Measurements from ENCODE around the gene DUSP22.

Gene DUSP22

GRCh38 chr6:353642-354614 lies 61.6 kb downstream of the DUSP22 start:
- no peak for DNase-seq

DNA sequence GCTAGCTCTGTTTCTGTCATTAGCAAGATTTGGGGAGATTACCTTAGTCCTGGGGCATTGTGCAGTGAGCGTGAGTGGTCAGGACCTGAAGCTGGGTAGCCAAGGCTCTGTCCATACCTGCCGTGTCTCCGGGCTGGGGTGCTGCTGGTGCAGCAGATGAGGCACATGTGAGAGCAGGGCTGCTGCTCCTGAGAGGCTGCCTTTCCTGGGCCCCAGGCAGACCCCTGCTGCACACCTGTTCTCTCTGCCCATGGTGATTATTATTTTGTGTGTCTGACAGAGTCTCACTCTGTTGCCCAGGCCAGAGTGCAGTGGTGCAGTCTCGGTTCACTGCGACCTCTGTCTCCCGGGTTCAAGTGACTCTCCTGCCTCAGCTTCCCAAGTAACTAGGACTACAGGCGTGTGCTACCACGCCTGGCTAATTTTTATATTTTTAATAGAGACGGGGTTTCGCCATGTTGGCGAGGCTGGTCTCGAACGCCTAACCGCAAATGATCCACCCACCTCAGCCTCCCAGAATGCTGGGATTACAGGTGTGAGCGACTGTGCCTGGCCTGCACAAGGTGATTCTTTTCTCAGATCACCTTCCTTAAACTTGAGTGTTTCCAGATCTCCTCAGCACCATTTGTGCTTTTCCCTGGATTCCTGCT lies 62.5 kb downstream of the DUSP22 start:
- DNase-seq: no peak

GRCh38 chr6:355373-356208 lies 63.3 kb downstream of the DUSP22 start:
- DNase-seq: no peak

- DNase-seq: no peak
Observed at GRCh38 chr6:356828-357251, 64.6 kb downstream of the DUSP22 start.

- no peak for DNase-seq
Observed at GRCh38 chr6:357261-357790, 65.0 kb downstream of the DUSP22 start.

DNA sequence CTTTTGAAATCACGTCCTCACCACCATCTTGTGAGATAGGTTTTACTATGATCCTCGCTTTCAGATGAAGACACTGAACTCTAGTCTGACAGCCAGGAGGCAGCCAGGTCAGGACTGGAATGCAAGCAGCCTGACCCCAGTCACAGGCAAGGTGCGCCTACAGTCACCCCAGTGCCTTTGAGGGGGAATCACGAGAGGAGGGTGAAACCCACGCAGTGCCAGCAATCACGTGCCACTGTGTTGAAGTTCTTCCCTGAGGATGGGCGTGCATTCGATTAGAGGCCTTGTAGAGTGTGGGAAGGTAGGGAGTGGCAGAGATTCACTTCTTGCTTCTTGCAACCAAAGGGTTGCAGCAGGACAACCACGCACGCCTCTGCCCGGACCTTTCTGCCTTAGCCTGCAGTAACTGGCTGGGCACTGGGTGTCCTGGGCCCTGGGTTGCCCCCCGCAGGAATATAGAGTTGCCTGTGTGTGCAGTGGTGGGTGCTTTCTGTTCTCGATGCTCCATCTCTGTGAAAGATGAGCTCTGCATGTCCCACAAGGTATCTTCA lies 65.6 kb downstream of the DUSP22 start:
- no peak for DNase-seq

- no peak for DNase-seq
Observed at GRCh38 chr6:358432-358831, 66.1 kb downstream of the DUSP22 start.

GRCh38 chr6:358847-359246 lies 66.6 kb downstream of the DUSP22 start:
- DNase-seq: no peak

- DNase-seq: no peak
Observed at GRCh38 chr6:359261-360035, 67.2 kb downstream of the DUSP22 start.

GRCh38 chr6:360349-360748 lies 68.1 kb downstream of the DUSP22 start:
- no peak for DNase-seq

DNA sequence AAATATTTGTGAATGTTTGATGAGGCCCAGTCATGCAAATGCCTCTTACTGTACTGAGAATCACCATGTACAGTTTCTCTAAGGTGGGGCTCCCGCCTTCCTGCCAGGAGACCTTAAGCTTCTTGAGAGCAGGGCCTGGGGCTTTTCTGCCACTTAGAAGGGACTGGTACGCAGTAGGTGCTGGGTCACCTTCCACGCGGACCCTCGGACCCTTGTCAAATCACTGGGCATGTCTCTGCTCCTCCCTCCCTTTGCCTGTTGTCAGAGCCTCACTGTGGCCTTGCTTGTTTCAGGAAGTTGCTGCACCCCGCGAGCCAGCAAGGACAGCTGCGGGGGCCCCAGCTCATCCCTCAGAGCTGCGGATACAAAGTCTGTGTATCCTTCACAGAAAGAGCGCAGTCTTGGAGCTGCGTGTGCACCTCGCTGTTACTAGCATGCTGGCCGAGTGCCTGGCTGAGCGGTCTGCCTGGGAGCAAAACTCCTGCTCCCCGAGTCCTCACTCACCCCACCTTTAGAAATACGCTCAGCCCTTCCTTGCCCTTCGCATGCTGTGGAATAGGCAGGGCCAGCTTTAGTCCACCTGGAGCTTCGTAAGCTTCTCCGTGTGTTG lies 68.6 kb downstream of the DUSP22 start:
- DNase-seq: no peak

DNA sequence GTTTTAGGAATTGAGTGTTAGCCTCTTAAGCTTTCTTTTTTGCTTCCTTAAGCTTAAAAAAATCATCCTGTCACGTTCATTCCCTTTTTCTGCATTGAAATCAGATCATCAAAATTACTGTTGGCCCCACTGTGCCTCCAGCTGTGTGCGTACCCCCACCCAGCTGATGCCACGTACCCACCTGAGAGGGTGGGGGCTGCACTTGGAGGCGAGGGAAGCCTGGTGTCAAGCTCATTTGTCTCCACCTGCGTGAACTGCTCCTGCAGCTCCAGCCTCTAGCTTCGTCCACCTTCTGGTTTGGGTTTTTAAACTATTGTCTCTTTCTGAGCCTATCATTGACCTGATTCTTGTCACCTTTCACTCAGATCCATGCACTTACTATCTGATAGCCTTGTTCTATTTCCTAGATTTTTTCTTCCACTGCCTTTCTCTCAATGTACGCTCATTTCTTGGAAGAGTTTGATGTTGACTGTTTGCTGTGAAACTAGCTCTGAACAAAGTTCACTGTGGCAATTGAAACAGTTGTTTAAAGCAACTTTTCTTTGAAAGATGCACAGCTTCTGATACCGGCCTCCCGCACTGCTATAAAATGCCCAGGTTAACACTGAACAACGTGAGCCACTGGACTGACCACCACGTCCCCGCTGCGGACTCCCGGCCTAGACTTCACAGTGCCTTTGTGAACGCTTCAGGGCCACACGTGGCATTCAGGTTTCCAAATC lies 69.3 kb downstream of the DUSP22 start:
- no peak for DNase-seq

DNA sequence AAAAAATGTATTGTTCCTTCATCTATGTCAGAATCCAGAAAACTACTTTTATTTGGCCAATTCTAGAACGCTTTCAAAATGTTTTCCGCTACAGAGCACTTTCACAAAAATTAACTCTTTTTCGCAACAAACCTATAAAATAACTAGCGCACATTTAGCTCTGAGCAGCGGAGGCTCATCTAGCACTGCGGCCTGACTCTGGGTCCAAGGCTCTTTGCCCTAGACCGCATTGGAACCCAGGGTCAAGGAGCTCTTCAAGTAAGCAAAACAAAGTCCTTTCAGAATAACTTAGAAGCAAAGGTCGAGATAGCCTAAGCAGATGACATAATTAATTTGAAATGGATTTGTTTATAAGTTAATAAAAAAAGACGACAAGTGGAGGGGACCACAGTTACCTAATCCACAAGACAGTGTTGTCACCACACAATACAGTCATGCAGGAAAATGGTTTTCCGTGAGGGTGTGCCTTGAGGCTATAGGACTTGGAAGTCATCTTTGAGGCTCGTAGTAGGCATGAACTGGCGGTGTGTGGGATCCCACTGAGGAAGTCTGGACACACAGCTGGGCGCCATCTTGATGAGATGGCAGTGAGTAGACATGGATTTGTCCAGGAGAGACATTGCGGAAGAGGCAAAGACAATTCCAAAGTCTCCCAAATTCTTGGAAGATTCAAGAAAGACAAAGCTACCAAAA lies 70.1 kb downstream of the DUSP22 start:
- no peak for DNase-seq

DNA sequence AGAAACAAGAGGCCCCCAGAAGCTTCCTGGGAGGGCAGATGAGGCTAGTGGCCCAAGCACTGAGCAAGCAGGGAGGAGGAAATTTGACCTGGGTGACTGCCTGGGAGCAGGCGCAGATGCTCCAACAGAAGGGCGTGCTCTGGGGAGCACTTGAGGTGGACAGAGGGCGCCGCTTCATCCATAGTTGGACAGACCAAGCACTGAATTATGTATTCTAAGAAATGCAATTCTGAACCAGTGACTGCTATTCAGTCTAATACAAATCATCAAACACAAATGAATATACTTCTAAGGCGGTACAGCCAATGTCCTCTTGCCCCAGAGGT lies 70.6 kb downstream of the DUSP22 start:
- no peak for DNase-seq

DNA sequence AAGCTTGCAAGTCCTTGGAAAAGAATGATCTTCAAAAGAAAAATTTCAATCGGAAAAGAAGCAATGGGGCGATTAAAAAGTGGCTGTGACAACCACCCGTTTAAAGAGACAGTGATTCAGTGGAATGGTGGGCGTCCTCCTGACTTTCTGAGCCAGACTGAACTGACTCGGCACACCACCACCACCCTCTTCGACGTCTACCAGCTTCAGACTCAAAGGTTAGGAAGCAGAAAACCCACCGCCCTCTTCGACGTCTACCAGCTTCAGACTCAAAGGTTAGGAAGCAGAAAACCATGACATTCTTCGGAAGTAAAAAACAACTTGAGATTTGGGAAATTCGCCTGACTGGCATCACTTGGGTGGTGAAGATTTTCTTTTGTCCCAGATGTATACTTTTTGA lies 71.0 kb downstream of the DUSP22 start:
- DNase-seq: no peak

GRCh38 chr6:363909-364308 lies 71.6 kb downstream of the DUSP22 start:
- DNase-seq: no peak

DNA sequence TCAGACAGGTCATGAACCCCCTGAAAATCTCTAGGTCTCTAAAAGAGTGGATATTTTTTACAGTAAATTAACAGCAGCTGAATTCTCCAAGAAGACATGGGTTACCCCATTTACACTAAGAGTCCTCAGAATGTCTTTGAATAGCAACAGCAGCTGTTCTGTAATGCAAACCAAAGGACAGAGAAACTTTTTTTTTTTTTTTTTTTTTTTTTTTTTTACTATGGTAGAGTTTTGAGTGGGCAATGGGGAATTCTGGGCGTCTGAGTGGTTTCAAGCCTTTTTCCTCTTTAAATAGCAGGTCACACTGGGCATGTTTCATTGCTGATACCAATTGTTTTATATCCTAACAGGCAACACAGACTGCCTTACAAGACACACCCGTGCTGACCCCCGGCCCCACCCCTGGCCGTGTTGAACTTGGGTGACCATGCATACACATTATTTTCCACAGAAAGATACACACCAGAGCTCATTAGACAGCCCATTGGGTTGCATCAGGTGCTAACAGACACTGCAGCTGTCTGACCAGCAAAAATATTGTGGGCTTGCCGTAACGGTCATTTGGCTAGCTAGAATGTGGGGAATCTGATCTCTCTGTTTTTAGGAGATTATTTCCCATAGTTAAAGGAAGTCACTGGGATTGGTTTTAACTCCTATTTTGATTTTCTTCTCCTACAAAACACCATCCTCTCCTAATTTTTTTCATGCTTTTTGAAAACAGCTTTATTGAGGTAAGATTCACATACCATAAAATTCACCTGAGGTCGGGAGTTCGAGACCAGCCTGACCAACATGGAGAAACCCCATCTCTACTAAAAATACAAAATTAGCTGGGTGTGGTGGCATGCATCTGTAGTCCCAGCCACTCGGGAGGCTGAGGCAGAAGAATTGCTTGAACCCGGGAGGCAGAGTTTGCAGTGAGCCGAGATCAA lies 72.6 kb downstream of the DUSP22 start:
- no peak for DNase-seq

- DNase-seq: no peak
Observed at GRCh38 chr6:365835-366234, 73.5 kb downstream of the DUSP22 start.

All from NCI-H526 treated with DMSO at 0.1 percent for 48 hours (cell line).